ENCODE results near the gene ASXL2. TPM values are rescaled to one million over a fixed set of nuclear protein-coding genes. Genes with fewer than 3 reads are reported as not detected.

The ASXL2 gene
- total and polyA plus RNA-seq, 2 of the 13 experiments (the other 11 are each of a cell fraction or from before 2014, with no cell fraction given): 12.1 to 19.2 TPM

DNA sequence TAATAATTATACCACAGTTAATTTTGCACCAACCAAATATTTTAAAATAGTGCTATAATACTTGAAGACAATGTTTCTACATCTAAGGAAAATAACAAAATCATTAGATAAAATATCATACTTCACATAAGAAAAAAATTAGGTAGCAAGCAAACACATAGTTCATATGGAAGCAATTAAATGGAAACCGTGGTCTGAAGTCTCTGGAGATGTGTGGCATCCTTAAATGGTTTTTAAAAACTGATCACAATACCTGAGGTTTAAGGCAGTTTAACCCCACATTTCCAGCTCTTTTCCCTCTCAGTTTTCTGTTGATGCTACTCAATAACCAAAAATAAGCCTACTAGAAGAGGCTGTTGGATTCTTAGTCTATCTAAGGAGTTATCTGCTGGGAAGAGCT lies 71.3 kb downstream of the ASXL2 start (continued):
- TF ChIP-seq, protein P1, sequence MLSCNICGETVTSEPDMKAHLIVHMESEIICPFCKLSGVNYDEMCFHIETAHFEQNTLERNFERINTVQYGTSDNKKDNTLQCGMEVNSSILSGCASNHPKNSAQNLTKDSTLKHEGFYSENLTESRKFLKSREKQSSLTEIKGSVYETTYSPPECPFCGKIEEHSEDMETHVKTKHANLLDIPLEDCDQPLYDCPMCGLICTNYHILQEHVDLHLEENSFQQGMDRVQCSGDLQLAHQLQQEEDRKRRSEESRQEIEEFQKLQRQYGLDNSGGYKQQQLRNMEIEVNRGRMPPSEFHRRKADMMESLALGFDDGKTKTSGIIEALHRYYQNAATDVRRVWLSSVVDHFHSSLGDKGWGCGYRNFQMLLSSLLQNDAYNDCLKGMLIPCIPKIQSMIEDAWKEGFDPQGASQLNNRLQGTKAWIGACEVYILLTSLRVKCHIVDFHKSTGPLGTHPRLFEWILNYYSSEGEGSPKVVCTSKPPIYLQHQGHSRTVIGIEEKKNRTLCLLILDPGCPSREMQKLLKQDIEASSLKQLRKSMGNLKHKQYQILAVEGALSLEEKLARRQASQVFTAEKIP (CRISPR knock-in tag; IDR thresholded peaks at IDR 0.05; ENCODE audit: borderline replicate concordance): no peak
- TF ChIP-seq, protein P2, sequence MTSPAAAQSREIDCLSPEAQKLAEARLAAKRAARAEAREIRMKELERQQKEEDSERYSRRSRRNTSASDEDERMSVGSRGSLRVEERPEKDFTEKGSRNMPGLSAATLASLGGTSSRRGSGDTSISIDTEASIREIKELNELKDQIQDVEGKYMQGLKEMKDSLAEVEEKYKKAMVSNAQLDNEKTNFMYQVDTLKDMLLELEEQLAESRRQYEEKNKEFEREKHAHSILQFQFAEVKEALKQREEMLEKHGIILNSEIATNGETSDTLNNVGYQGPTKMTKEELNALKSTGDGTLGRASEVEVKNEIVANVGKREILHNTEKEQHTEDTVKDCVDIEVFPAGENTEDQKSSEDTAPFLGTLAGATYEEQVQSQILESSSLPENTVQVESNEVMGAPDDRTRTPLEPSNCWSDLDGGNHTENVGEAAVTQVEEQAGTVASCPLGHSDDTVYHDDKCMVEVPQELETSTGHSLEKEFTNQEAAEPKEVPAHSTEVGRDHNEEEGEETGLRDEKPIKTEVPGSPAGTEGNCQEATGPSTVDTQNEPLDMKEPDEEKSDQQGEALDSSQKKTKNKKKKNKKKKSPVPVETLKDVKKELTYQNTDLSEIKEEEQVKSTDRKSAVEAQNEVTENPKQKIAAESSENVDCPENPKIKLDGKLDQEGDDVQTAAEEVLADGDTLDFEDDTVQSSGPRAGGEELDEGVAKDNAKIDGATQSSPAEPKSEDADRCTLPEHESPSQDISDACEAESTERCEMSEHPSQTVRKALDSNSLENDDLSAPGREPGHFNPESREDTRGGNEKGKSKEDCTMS (CRISPR knock-in tag; conservative IDR thresholded peaks at IDR 0.05): no peak
- TF ChIP-seq AHR (CRISPR knock-in tag; IDR thresholded peaks at IDR 0.05): no peak

DNA sequence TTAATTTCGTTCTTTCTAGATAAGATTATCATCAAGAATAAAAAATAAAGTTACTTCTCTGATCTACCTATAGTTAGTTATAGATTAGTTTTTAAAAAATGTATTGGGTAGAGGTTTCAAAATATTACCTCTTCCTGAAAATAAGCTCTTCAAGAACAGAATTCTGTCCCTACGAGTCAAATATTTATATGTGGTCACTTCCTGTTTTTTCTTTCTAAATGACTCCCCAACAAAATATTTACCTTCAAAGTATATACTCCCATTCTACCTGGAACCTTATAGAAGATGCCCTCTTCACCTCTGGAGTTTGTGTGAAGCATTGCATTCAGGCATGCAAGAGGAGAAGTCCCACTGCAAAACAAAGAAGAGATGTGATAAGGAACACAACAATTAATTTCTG lies 72.3 kb downstream of the ASXL2 start:
- Histone ChIP-seq H3K4me3 (replicated peaks in 1 of 3; ENCODE audit: insufficient read depth in 1 of 3, low read depth in 2 of 3, low read length in 3 of 3) (no peak overlapping the region), H3K4me2 (ENCODE audit: low read depth, low read length) (no peak overlapping the region), H3K9ac (ENCODE audit: insufficient read depth, low read depth, low read length) (no peak overlapping the region), H2AFZ (ENCODE audit: low read length) (no peak overlapping the region), H3K9me3 (ENCODE audit: low read length) (no peaks in the 10 kb centered on the region), H4K20me1 (ENCODE audit: insufficient read depth, low read length) (no peaks in the 10 kb centered on the region; the same call in 1 of the 2 replicates), H3K27me3 (ENCODE audit: control insufficient read depth in 1 of 2, insufficient read depth in 2 of 2, low read length in 2 of 2) (no peaks in the 10 kb centered on the region), H3K79me2 (ENCODE audit: insufficient read depth, low read length) (peaks cover 13% of the 10 kb centered on the region), H3K36me3 (replicated peaks in 1 of 2; ENCODE audit: control insufficient read depth in 1 of 2, insufficient read depth in 2 of 2, low read length in 2 of 2) (peaks cover 24 to 54% of the 10 kb centered on the region in 2 experiments), H3K4me1 (ENCODE audit: insufficient read depth, low read length) (peaks cover 45% of the 10 kb centered on the region), H3K27ac (ENCODE audit: extremely low read length, insufficient read depth, low read length) (no peak overlapping the region)
- no peak for DNase-seq (ENCODE audit: low spot score)
- CTCF ChIA-PET (ENCODE audit: low intra/inter-chr PET ratio, low total read pairs): no interaction called here
- intact Hi-C loops (cut with micrococcal nuclease; ENCODE audit: unreplicated experiment): no loop called here
- no peak for FAIRE-seq
- POLR2A ChIA-PET: no interaction called here
- 96% methylated on average over 2 of the region's 2 CpGs for WGBS (ENCODE audit: low lambda C conversion rate)
- no TSS peak for BruUV-seq (replicated peaks)
- in situ Hi-C loops (cut with HindIII; ENCODE audit: extremely low pct_ligation_motif_present, low pct_unique_long_range_greater_than_20kb): no loop called here
- ATAC-seq: no peak
- TF ChIP-seq EP300 (IDR thresholded peaks at IDR 0.05; ENCODE audit: low read depth in 2 of 2, low read length in 2 of 2): no peak
- TF ChIP-seq EP300 (CRISPR knock-in tag; IDR thresholded peaks at IDR 0.05; ENCODE audit: borderline replicate concordance): no peak
- TF ChIP-seq ZNF878 (CRISPR knock-in tag; IDR thresholded peaks at IDR 0.05): no peak
- TF ChIP-seq ZMYM4 (CRISPR knock-in tag; IDR thresholded peaks at IDR 0.05): no peak
- TF ChIP-seq, protein P3, sequence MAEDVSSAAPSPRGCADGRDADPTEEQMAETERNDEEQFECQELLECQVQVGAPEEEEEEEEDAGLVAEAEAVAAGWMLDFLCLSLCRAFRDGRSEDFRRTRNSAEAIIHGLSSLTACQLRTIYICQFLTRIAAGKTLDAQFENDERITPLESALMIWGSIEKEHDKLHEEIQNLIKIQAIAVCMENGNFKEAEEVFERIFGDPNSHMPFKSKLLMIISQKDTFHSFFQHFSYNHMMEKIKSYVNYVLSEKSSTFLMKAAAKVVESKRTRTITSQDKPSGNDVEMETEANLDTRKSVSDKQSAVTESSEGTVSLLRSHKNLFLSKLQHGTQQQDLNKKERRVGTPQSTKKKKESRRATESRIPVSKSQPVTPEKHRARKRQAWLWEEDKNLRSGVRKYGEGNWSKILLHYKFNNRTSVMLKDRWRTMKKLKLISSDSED (CRISPR knock-in tag; IDR thresholded peaks at IDR 0.05): no peak
- no peak for TF ChIP-seq ZNF724P (CRISPR knock-in tag; IDR thresholded peaks at IDR 0.05; ENCODE audit: borderline replicate concordance)
- no peak for TF ChIP-seq MIXL1 (CRISPR knock-in tag; IDR thresholded peaks at IDR 0.05)
